Skeletal muscle satellite cell (primary cell): ENCODE results near the gene DDR1.
"Not testable (repeated sequence)": the region's sequence is repeated elsewhere in the genome, so short reads cannot be mapped to it uniquely, and the experiment has no call there.

Source experiments
- H3K27me3 ChIP-seq: 2 replicates; pipeline ENCODE4 v1.7.0; 2013; ENCODE audit warnings: low read length; ENCODE audit not compliant: control insufficient read depth, insufficient read depth
- H3K36me3 ChIP-seq: 2 replicates; pipeline ENCODE4 v1.7.0; 2013; ENCODE audit warnings: mild to moderate bottlenecking, control low read depth, low read length; ENCODE audit not compliant: insufficient read depth
- H3K4me1 ChIP-seq: 2 replicates; pipeline ENCODE4 v1.7.0; 2013; ENCODE audit warnings: low read length; ENCODE audit not compliant: control insufficient read depth, insufficient read depth
- H3K4me2 ChIP-seq: 2 replicates; pipeline ENCODE4 v1.7.0; 2013; ENCODE audit warnings: mild to moderate bottlenecking, low read length
- H3K4me3 ChIP-seq: 2 replicates; pipeline ENCODE4 v1.7.0; 2013; ENCODE audit warnings: low read length
- H3K9ac ChIP-seq: 2 replicates; pipeline ENCODE4 v1.7.0; 2013; ENCODE audit warnings: mild to moderate bottlenecking, low read depth, low read length, moderate library complexity
- H3K9me3 ChIP-seq: replicated peaks from 2 replicates; pipeline ENCODE4 v1.7.0; 2013; ENCODE audit warnings: mild to moderate bottlenecking, control low read depth, low read length

DDR1 gene

GRCh38 chr6:30841644-30842504 is 42.4 kb upstream of the DDR1 start:
- no peak overlapping the region for H3K4me2 ChIP-seq
- no peaks in the 10 kb centered on the region for H3K9me3 ChIP-seq
- H3K27me3 ChIP-seq, result peaks cover 21% of the 10 kb centered on the region
- H3K4me1 ChIP-seq, result peaks cover 20% of the 10 kb centered on the region
- no peak overlapping the region for H3K9ac ChIP-seq
- no peaks in the 10 kb centered on the region for H3K36me3 ChIP-seq
- H3K4me3 ChIP-seq, result no peak overlapping the region

- no peaks in the 10 kb centered on the region for H3K36me3 ChIP-seq
- no peak overlapping the region for H3K4me2 ChIP-seq
- H3K4me1 ChIP-seq, result peaks cover 13% of the 10 kb centered on the region
- H3K9me3 ChIP-seq, result no peaks in the 10 kb centered on the region
- H3K4me3 ChIP-seq, result no peak overlapping the region
- no peak overlapping the region for H3K9ac ChIP-seq
- H3K27me3 ChIP-seq, result peaks cover 22% of the 10 kb centered on the region
Measured at GRCh38 chr6:30842754-30843610, 41.3 kb upstream of the DDR1 start.

DNA sequence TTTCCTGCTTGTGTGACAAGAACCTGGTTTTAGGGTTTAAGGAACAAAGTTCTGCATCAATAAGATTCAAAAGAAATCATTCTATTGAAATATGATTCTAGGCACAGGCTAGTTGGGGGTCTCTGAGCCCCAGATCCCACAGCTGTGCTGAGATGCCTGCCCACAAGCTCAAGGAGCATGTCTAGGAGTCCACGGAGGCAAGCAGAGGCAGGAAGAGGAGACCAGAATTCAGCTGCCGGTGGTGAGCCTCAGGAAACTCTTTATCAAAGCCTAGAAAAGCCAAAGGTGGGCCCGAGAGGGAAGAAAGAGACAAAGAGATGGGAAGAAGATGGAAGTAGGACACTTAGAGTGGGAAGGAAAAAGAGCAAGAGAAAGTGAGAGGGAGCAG is 40.7 kb upstream of the DDR1 start:
- H3K4me2 ChIP-seq, result peak overlapping the region; percentile 6
- no peak overlapping the region for H3K9ac ChIP-seq
- H3K36me3 ChIP-seq, result no peaks in the 10 kb centered on the region
- no peak overlapping the region for H3K4me3 ChIP-seq
- peaks cover 24% of the 10 kb centered on the region for H3K27me3 ChIP-seq
- no peaks in the 10 kb centered on the region for H3K9me3 ChIP-seq
- H3K4me1 ChIP-seq, result peaks cover 13% of the 10 kb centered on the region

- H3K9me3 ChIP-seq, result no peaks in the 10 kb centered on the region
- H3K4me3 ChIP-seq, result no peak overlapping the region
- peaks cover 13% of the 10 kb centered on the region for H3K4me1 ChIP-seq
- peaks cover 25% of the 10 kb centered on the region for H3K27me3 ChIP-seq
- H3K4me2 ChIP-seq, result peak overlapping the region; percentile 6
- H3K36me3 ChIP-seq, result no peaks in the 10 kb centered on the region
- H3K9ac ChIP-seq, result no peak overlapping the region
Measured at GRCh38 chr6:30844118-30844535, 40.2 kb upstream of the DDR1 start.

DNA sequence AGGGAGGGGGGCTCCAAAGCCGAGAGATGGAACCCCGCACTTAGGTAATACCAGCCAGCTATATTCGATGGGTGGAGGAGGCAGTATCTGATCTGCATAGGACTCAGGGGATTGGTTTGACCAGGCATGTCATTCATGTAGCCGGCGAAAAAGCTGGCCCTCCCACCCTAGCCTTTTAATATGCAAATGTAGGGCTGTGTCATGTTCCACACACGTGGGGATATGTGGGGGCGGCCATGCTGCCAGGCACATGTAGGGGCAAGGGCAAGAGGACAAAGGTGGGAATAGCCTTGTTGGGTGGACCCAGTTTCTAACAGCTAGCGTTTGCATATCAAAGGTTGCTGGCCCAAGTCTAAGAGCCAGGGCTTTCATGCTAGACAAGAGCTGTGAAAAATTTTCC is 39.1 kb upstream of the DDR1 start:
- peaks cover 29% of the 10 kb centered on the region for H3K27me3 ChIP-seq
- H3K36me3 ChIP-seq, result no peaks in the 10 kb centered on the region
- H3K4me1 ChIP-seq, result peaks cover 13% of the 10 kb centered on the region
- H3K4me2 ChIP-seq, result no peak overlapping the region
- no peak overlapping the region for H3K9ac ChIP-seq
- H3K4me3 ChIP-seq, result no peak overlapping the region
- H3K9me3 ChIP-seq, result no peaks in the 10 kb centered on the region

GRCh38 chr6:30847421-30847970 is 36.8 kb upstream of the DDR1 start:
- peaks cover 13% of the 10 kb centered on the region for H3K4me1 ChIP-seq
- H3K27me3 ChIP-seq, result peaks cover 31% of the 10 kb centered on the region
- H3K4me3 ChIP-seq, result no peak overlapping the region
- peaks cover 6% of the 10 kb centered on the region for H3K9me3 ChIP-seq
- no peaks in the 10 kb centered on the region for H3K36me3 ChIP-seq
- H3K4me2 ChIP-seq, result no peak overlapping the region
- H3K9ac ChIP-seq, result no peak overlapping the region

GRCh38 chr6:30847971-30848436 is 36.3 kb upstream of the DDR1 start:
- Histone ChIP-seq H3K4me2 (no peak overlapping the region), H3K9me3 (peaks cover 6% of the 10 kb centered on the region), H3K4me1 (peaks cover 13% of the 10 kb centered on the region), H3K4me3 (no peak overlapping the region), H3K9ac (no peak overlapping the region), H3K27me3 (peaks cover 31% of the 10 kb centered on the region), H3K36me3 (no peaks in the 10 kb centered on the region)

GRCh38 chr6:30849903-30850651 is 34.2 kb upstream of the DDR1 start:
- H3K4me2 ChIP-seq, result no peak overlapping the region
- no peaks in the 10 kb centered on the region for H3K4me1 ChIP-seq
- peaks cover 6% of the 10 kb centered on the region for H3K9me3 ChIP-seq
- H3K27me3 ChIP-seq, result peaks cover 14% of the 10 kb centered on the region
- no peak overlapping the region for H3K9ac ChIP-seq
- no peak overlapping the region for H3K4me3 ChIP-seq
- no peaks in the 10 kb centered on the region for H3K36me3 ChIP-seq

DNA sequence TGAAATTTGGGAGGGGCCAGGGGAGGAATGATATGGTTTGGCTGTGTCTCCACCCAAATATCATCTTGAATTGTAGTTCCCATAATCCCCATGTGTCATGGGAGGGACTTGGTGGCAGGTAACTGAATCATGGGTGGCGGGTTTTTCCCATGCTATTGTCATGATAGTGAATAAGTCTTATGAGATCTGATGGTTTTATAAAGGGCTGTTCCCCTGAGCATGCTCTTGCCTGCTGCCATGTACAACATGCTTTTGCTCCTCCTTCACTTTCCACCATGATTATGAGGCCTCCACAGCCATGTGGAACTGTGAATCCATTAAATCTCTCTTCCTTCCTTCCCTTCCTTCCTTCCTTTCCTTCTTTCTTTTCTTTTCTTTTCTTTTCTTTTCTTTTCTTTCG is 31.9 kb upstream of the DDR1 start:
- H3K9me3 ChIP-seq, H3K4me3 ChIP-seq, H3K4me2 ChIP-seq, H3K4me1 ChIP-seq, H3K36me3 ChIP-seq, H3K9ac ChIP-seq: not testable (repeated sequence)
- peaks cover 36% of the 10 kb centered on the region for H3K27me3 ChIP-seq

- H3K9me3 ChIP-seq, result peaks cover 6% of the 10 kb centered on the region
- no peak overlapping the region for H3K9ac ChIP-seq
- H3K4me1 ChIP-seq, result no peaks in the 10 kb centered on the region
- H3K27me3 ChIP-seq, result peaks cover 34% of the 10 kb centered on the region
- H3K36me3 ChIP-seq, result no peaks in the 10 kb centered on the region
- H3K4me2 ChIP-seq, result no peak overlapping the region
- no peak overlapping the region for H3K4me3 ChIP-seq
Measured at GRCh38 chr6:30854285-30855040, 29.9 kb upstream of the DDR1 start.
